Head of caudate nucleus (tissue), 42 donors: Measurements from ENCODE around the gene CGNL1.
A peak's percentile ranks its signal among the peaks of the same experiment; 100 is the strongest.

ENCODE experiments used
- DNase-seq, 42 donors: peaks; one replicate each; pipeline versions ENCODE4 v3.0.0 to v3.0.0-alpha.2; 2020 to 2021; ENCODE audit warnings: mixed read lengths in 7 of 42
- intact Hi-C: fragments of 100-400 bp; cut with DNase I; formaldehyde crosslinking; loops from one replicate; pipeline ENCODE4 v1.15.0; 2022

CGNL1 gene

GRCh38 chr15:57382215-57382614, 5.9 kb downstream of the CGNL1 start:
- no peak for DNase-seq
- intact Hi-C loops = no loop called here

GRCh38 chr15:57382969-57383368, 6.7 kb downstream of the CGNL1 start:
- intact Hi-C loops = no loop called here
- DNase-seq = no peak

- intact Hi-C loops = no loop called here
- peak in 9 of 42 donors; percentile 12 to 54 (median 39) for DNase-seq
Measured at GRCh38 chr15:57384024-57384423, 7.7 kb downstream of the CGNL1 start.

GRCh38 chr15:57384816-57385215, 8.5 kb downstream of the CGNL1 start:
- no peak for DNase-seq
- intact Hi-C loops = no loop called here

- intact Hi-C loops = no loop called here
- DNase-seq = no peak
Measured at GRCh38 chr15:57385923-57386390, 9.7 kb downstream of the CGNL1 start.

GRCh38 chr15:57386976-57387375, 10.7 kb downstream of the CGNL1 start:
- DNase-seq = no peak
- intact Hi-C loops = no loop called here

GRCh38 chr15:57387564-57388076, 11.3 kb downstream of the CGNL1 start:
- intact Hi-C loops = no loop called here
- DNase-seq = no peak

GRCh38 chr15:57388464-57388863, 12.2 kb downstream of the CGNL1 start:
- DNase-seq = no peak
- intact Hi-C loops = no loop called here

- DNase-seq = no peak
- intact Hi-C loops = no loop called here
Measured at GRCh38 chr15:57389991-57390390, 13.7 kb downstream of the CGNL1 start.

GRCh38 chr15:57390583-57390982, 14.3 kb downstream of the CGNL1 start:
- DNase-seq = no peak

GRCh38 chr15:57391537-57391936, 15.2 kb downstream of the CGNL1 start:
- intact Hi-C loops = no loop called here
- no peak for DNase-seq

More at GRCh38 chr15:57390583-57390982, 14.3 kb downstream of the CGNL1 start:
- intact Hi-C loops = no loop called here

GRCh38 chr15:57393061-57393460, 16.8 kb downstream of the CGNL1 start:
- intact Hi-C loops = no loop called here
- no peak for DNase-seq

- peak in 8 of 42 donors; percentile 22 to 73 (median 34) for DNase-seq
- intact Hi-C loops = no loop called here
Measured at GRCh38 chr15:57395292-57395691, 19.0 kb downstream of the CGNL1 start.

GRCh38 chr15:57398336-57398735, 22.0 kb downstream of the CGNL1 start:
- intact Hi-C loops = no loop called here
- DNase-seq = no peak

- no peak for DNase-seq
- intact Hi-C loops = no loop called here
Measured at GRCh38 chr15:57401546-57401945, 25.2 kb downstream of the CGNL1 start.

GRCh38 chr15:57403017-57403416, 26.7 kb downstream of the CGNL1 start:
- intact Hi-C loops = no loop called here
- DNase-seq = peak in 2 of 42 donors; percentile 7 to 59

GRCh38 chr15:57403566-57404325, 27.4 kb downstream of the CGNL1 start:
- intact Hi-C loops = no loop called here
- no peak for DNase-seq

GRCh38 chr15:57405133-57405532, 28.8 kb downstream of the CGNL1 start:
- intact Hi-C loops = no loop called here
- no peak for DNase-seq

GRCh38 chr15:57406062-57406772, 29.9 kb downstream of the CGNL1 start:
- no peak for DNase-seq
- intact Hi-C loops = no loop called here

GRCh38 chr15:57410373-57410772, 34.1 kb downstream of the CGNL1 start:
- DNase-seq = no peak
- intact Hi-C loops = no loop called here
